Pancreas (tissue), 10 donors: ENCODE results near the gene RAD51B. TPM values are rescaled to one million over a fixed set of nuclear protein-coding genes. Genes with fewer than 3 reads are reported as not detected.

Experiments
- ATAC-seq, 4 donors: fragments of 200-7000 bp; cut with Tn5 transposase; one replicate each; pipeline versions ENCODE4 v1.8.0 to v1.9.1; 2020; ENCODE audit warnings: mild to moderate bottlenecking in 4 of 4, moderate library complexity in 4 of 4
- DNase-seq, 6 donors: peaks; one replicate each; pipeline ENCODE4 v3.0.0-alpha.2; 2020
- FAIRE-seq: peaks from 2 replicates; lab custom pipeline; 2012; peaks lifted over from hg19 to GRCh38; lab: Jason Lieb, UNC
- H3K27ac ChIP-seq, 4 donors: fragments of 200-600 bp; sonication (generic); 1 replicate in 3 of 4; 2 replicates in 1 of 4; pipeline versions ENCODE4 v1.5.0 to v1.8.0; 2020
- H3K27me3 ChIP-seq, 4 donors: fragments of 200-600 bp; one replicate each; pipeline ENCODE4 v1.8.0; 2021
- H3K36me3 ChIP-seq, 3 donors: fragments of 200-600 bp; sonication (generic) in 1 of 3; one replicate each; pipeline versions ENCODE4 v1.5.0 to v1.8.0; 2020 to 2021
- H3K4me1 ChIP-seq, 3 donors: fragments of 200-600 bp; one replicate each; pipeline ENCODE4 v1.8.0; 2021
- H3K4me3 ChIP-seq, 4 donors: fragments of 200-600 bp; sonication (generic) in 2 of 4; one replicate each; pipeline versions ENCODE4 v1.5.0 to v1.8.0; 2020 to 2021
- H3K9me3 ChIP-seq, 4 donors: fragments of 200-600 bp; one replicate each; pipeline ENCODE4 v1.8.0; 2021
- CTCF ChIP-seq, 4 donors: fragments of 200-600 bp; sonication (generic) in 3 of 4; IDR thresholded peaks; one replicate each; pipeline versions ENCODE4 v1.5.0 to v1.8.0; 2021; ENCODE audit warnings: antibody characterized with exemption in 4 of 4
- WGBS, 2 donors: extraction: QIAGEN DNeasy Blood & Tissue Kit; methylation state at CpG; one replicate each; pipeline ENCODE4 v1.1.7; 2013; 5-methylcytosine and 5-hydroxymethylcytosine counted together
- intact Hi-C, 3 donors: fragments of 100-400 bp; cut with DNase I; formaldehyde crosslinking; loops; one replicate each; pipeline versions ENCODE4 v1.11.1 to v1.14.2; 2022
- polyA plus RNA-seq, 2 donors: library from polyadenylated mRNA; stranded (reverse); fragments of 200-250 nt; gene quantifications; one replicate each; pipeline ENCODE4 v1.2.3, GENCODE V29; 2013
- total RNA-seq, 6 donors: library from RNA; stranded (reverse); fragmentation: NEBNext Ultra II Directional in 4 of 6; extraction: Animal tissue kit (Norgen Biotek cat#: 25700) in 4 of 6; gene quantifications; one replicate each; pipeline versions ENCODE4 v1.2.1 to v1.2.4, GENCODE V29; 2021 to 2023
- donor health status: healthy with polysubstance abuse.
- donor health status: DM: no; HTN: no; CAD: no; lungs with moderate emphysema.
- donor health status: DM: no; HTN: no; CAD: no.
- donor health status: control.
- donor health status: control.
- donor health status: Bipolar disorder and iron deficiency.
- donor health status: DM: yes; HTN: yes; CAD: no.
- donor health status: DM: no; HTN: no; CAD: no.
- donor health status: DM: no; HTN: no; CAD: no.
- donor health status: DM: yes; HTN: yes; CAD: no.

The RAD51B gene
- total and polyA plus RNA-seq, 8 donors = 1.1 to 17.3 (median 5.8) TPM

DNA sequence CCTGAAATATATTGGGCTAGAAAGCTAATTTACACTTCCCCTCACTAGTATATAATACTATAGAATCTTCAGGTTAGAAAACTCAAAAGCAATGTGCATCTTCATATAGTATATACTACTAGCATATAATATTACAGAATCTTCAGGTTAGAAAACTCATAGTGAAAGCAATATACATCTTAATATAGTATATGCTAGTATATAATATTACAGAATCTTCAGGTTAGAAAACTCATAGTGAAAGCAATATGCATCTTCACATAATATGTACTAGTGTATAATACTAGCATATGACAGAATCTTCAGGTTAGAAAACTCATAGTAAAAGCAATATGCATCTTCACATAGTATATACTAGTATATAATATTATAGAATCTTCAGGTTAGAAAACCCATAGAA is 643.7 kb downstream of the RAD51B start:
- no peak overlapping the region for H3K4me3 ChIP-seq
- FAIRE-seq (no peak), ATAC-seq (no peak), DNase-seq (no peak)
- H3K36me3 ChIP-seq = no peaks in the 10 kb centered on the region
- H3K27me3 ChIP-seq = no peaks in the 10 kb centered on the region
- intact Hi-C loops = no loop called here
- H3K4me1 ChIP-seq = peaks cover 34 to 47% (median 44%) of the 10 kb centered on the region in 3 donors
- no peak for TF ChIP-seq CTCF (IDR thresholded peaks at IDR 0.05)
- no peak overlapping the region for H3K27ac ChIP-seq
- no peaks in the 10 kb centered on the region for H3K9me3 ChIP-seq

GRCh38 chr14:68463705-68464374 is 644.3 kb downstream of the RAD51B start:
- Histone ChIP-seq H3K9me3 (no peaks in the 10 kb centered on the region), H3K27ac (no peak overlapping the region), H3K4me1 (peaks cover 35 to 47% (median 44%) of the 10 kb centered on the region in 3 donors), H3K27me3 (no peaks in the 10 kb centered on the region), H3K36me3 (no peaks in the 10 kb centered on the region), H3K4me3 (no peak overlapping the region)
- DNase-seq = no peak
- intact Hi-C loops = no loop called here
- no peak for FAIRE-seq
- ATAC-seq = no peak
- TF ChIP-seq CTCF (IDR thresholded peaks at IDR 0.05) = no peak

GRCh38 chr14:68464711-68465110 is 645.1 kb downstream of the RAD51B start:
- Histone ChIP-seq H3K27me3 (no peaks in the 10 kb centered on the region), H3K4me3 (no peak overlapping the region), H3K9me3 (no peaks in the 10 kb centered on the region), H3K27ac (no peak overlapping the region), H3K36me3 (no peaks in the 10 kb centered on the region), H3K4me1 (peaks cover 36 to 49% (median 43%) of the 10 kb centered on the region in 3 donors)
- ATAC-seq = no peak
- DNase-seq = no peak
- intact Hi-C loops = no loop called here
- 48 to 57% methylated on average over 2 of the region's 2 CpGs for WGBS, 2 donors
- FAIRE-seq = no peak
- no peak for TF ChIP-seq CTCF (IDR thresholded peaks at IDR 0.05)

GRCh38 chr14:68466491-68466977 is 647.0 kb downstream of the RAD51B start:
- 75 to 81% methylated on average over 3 of the region's 3 CpGs for WGBS, 2 donors
- FAIRE-seq (no peak), ATAC-seq (peak; percentile 51 to 75 (median 61)), DNase-seq (no peak)
- peaks cover 43 to 57% (median 53%) of the 10 kb centered on the region in 3 donors for H3K4me1 ChIP-seq
- H3K36me3 ChIP-seq = no peaks in the 10 kb centered on the region
- no peak overlapping the region for H3K4me3 ChIP-seq
- TF ChIP-seq CTCF (IDR thresholded peaks at IDR 0.05) = no peak
- peak overlapping the region; percentile 16 to 88 (median 51) for H3K27ac ChIP-seq
- H3K9me3 ChIP-seq = no peaks in the 10 kb centered on the region
- intact Hi-C loops = no loop called here
- H3K27me3 ChIP-seq = no peaks in the 10 kb centered on the region

GRCh38 chr14:68467425-68467824 is 647.8 kb downstream of the RAD51B start:
- no peaks in the 10 kb centered on the region for H3K9me3 ChIP-seq
- 59 to 61% methylated on average over 4 of the region's 4 CpGs for WGBS, 2 donors
- no peaks in the 10 kb centered on the region for H3K27me3 ChIP-seq
- intact Hi-C loops = no loop called here
- DNase-seq = no peak
- H3K4me1 ChIP-seq = peaks cover 52 to 66% (median 62%) of the 10 kb centered on the region in 3 donors
- no peaks in the 10 kb centered on the region for H3K36me3 ChIP-seq
- no peak for FAIRE-seq
- TF ChIP-seq CTCF (IDR thresholded peaks at IDR 0.05) = no peak
- no peak for ATAC-seq
- H3K27ac ChIP-seq = peak overlapping the region in 2 of 4 donors; percentile 78 to 88
- H3K4me3 ChIP-seq = no peak overlapping the region
